Tibial nerve (tissue), 4 donors: ENCODE measurements around the gene WDR77.

Experiments
- EP300 ChIP-seq, 2 donors: sonication (generic); formaldehyde crosslinking; IDR thresholded peaks; one replicate each; pipeline ENCODE4 v1.6.1; 2017; ENCODE audit warnings: antibody characterized with exemption in 2 of 2, mild to moderate bottlenecking in 1 of 2
- POLR2A ChIP-seq, 2 donors: fragments of 450-650 bp; IDR thresholded peaks; one replicate each; pipeline ENCODE4 v1.6.1; 2017; ENCODE audit warnings: antibody characterized with exemption in 2 of 2, mild to moderate bottlenecking in 2 of 2, moderate library complexity in 2 of 2
- TF ChIP-seq, protein P1 (sequence below), 5 experiments: fragments of 200-600 bp in 3 of 5; fragments of 450-650 bp in 2 of 5; sonication (generic) in 3 of 5; IDR thresholded peaks; one replicate each; pipeline ENCODE4 v1.5.1; 2016 to 2019; ENCODE audit warnings: antibody characterized with exemption in 5 of 5, mild to moderate bottlenecking in 3 of 5, moderate library complexity in 2 of 5

DNA sequence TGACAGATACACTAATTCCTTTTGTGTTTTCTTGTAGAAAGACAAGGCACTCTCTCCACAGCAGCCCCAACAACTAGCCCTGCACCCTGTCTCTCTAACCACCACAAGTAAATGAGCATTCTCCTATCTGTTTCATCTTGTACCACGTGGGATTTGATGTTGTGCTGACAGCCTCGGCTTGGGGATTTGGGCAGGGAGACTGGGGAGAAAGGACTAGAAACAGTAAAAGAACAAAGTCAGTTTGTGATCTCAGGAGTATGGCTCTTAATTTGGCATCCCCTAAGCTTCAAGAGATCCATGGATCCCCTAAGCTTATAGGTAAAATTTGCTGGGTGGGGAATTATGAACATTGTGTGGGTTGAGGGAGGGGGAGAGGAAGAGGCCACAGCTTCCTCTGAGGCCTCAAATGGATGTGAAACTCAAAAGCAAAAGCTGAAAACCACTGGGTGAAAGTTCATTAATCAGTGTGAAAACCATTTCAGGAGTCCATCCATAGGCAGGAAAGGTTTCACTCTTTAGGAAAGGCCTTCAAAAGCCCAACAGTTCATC, 27.8 kb upstream of the WDR77 start:
- TF ChIP-seq, protein P1, sequence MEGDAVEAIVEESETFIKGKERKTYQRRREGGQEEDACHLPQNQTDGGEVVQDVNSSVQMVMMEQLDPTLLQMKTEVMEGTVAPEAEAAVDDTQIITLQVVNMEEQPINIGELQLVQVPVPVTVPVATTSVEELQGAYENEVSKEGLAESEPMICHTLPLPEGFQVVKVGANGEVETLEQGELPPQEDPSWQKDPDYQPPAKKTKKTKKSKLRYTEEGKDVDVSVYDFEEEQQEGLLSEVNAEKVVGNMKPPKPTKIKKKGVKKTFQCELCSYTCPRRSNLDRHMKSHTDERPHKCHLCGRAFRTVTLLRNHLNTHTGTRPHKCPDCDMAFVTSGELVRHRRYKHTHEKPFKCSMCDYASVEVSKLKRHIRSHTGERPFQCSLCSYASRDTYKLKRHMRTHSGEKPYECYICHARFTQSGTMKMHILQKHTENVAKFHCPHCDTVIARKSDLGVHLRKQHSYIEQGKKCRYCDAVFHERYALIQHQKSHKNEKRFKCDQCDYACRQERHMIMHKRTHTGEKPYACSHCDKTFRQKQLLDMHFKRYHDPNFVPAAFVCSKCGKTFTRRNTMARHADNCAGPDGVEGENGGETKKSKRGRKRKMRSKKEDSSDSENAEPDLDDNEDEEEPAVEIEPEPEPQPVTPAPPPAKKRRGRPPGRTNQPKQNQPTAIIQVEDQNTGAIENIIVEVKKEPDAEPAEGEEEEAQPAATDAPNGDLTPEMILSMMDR (IDR thresholded peaks at IDR 0.05): no peak
- TF ChIP-seq POLR2A (IDR thresholded peaks at IDR 0.05): no peak
- TF ChIP-seq EP300 (IDR thresholded peaks at IDR 0.05): no peak
